Keratinocyte (primary cell): ENCODE results near the gene BCOR. TPM values are rescaled to one million over a fixed set of nuclear protein-coding genes. Genes with fewer than 3 reads are reported as not detected.
A peak's percentile ranks its signal among the peaks of the same experiment; 100 is the strongest.

Experiments used
- DNase-seq: peaks from one replicate; pipeline ENCODE4 v3.0.0-alpha.2; 2011; ENCODE audit warnings: low read depth, missing footprints, low spot score
- FAIRE-seq: peaks from 2 replicates; lab custom pipeline; 2011; peaks lifted over from hg19 to GRCh38; lab: Jason Lieb, UNC
- H2AFZ ChIP-seq: 2 replicates; pipeline ENCODE4 v1.6.0; 2012; ENCODE audit warnings: low read length, control low read depth, inconsistent platforms; ENCODE audit not compliant: control insufficient read depth
- H3K27ac ChIP-seq: 2 replicates; pipeline ENCODE4 v1.5.1; 2011; ENCODE audit warnings: low read length; ENCODE audit not compliant: control insufficient read depth, insufficient read depth
- H3K27me3 ChIP-seq: 3 replicates; pipeline ENCODE4 v1.6.0; 2011; ENCODE audit warnings: low read length; ENCODE audit not compliant: control insufficient read depth, insufficient read depth; ENCODE audit errors: extremely low read depth
- H3K36me3 ChIP-seq, 2 experiments: 2 replicates in 1 of 2; 3 replicates in 1 of 2; pipeline ENCODE4 v1.5.1; 2011; ENCODE audit warnings: low read length in 2 of 2, mild to moderate bottlenecking in 1 of 2; ENCODE audit not compliant: control insufficient read depth in 2 of 2, insufficient read depth in 2 of 2; ENCODE audit errors: extremely low read depth in 1 of 2
- H3K4me1 ChIP-seq: 3 replicates; pipeline ENCODE4 v1.5.1; 2011; ENCODE audit warnings: low read length; ENCODE audit not compliant: control insufficient read depth, insufficient read depth; ENCODE audit errors: extremely low read depth
- H3K4me2 ChIP-seq: 3 replicates; pipeline ENCODE4 v1.6.0; 2011; ENCODE audit warnings: low read depth, low read length; ENCODE audit not compliant: control insufficient read depth, insufficient read depth; ENCODE audit errors: extremely low read depth
- H3K4me3 ChIP-seq, 3 experiments: fragments of 200-600 bp in 1 of 3; sonication (generic) in 1 of 3; 2 replicates in 2 of 3; 3 replicates in 1 of 3; pipeline ENCODE4 v1.5.1; 2011 to 2016; ENCODE audit warnings: low read length in 3 of 3, mild to moderate bottlenecking in 3 of 3, control low read depth in 2 of 3, inconsistent platforms in 1 of 3, low read depth in 1 of 3, mixed read lengths in 1 of 3, mixed run types in 1 of 3, moderate library complexity in 1 of 3; ENCODE audit not compliant: control insufficient read depth in 2 of 3, insufficient read depth in 2 of 3; ENCODE audit errors: extremely low read depth in 1 of 3
- H3K79me2 ChIP-seq: 2 replicates; pipeline ENCODE4 v1.6.0; 2012; ENCODE audit warnings: low read length; ENCODE audit not compliant: control insufficient read depth, insufficient read depth
- H3K9ac ChIP-seq: 3 replicates; pipeline ENCODE4 v1.6.0; 2011; ENCODE audit warnings: low read length; ENCODE audit not compliant: control insufficient read depth, insufficient read depth; ENCODE audit errors: extremely low read depth
- H3K9me1 ChIP-seq: 3 replicates; pipeline ENCODE4 v1.6.0; 2011; ENCODE audit warnings: low read length; ENCODE audit not compliant: control insufficient read depth, insufficient read depth; ENCODE audit errors: extremely low read depth
- H3K9me3 ChIP-seq: 2 replicates; pipeline ENCODE4 v1.5.1; 2012; ENCODE audit warnings: low read depth, low read length; ENCODE audit not compliant: control insufficient read depth
- H4K20me1 ChIP-seq: 3 replicates; pipeline ENCODE4 v1.6.0; 2011; ENCODE audit warnings: low read length; ENCODE audit not compliant: control insufficient read depth, insufficient read depth; ENCODE audit errors: extremely low read depth
- EZH2 ChIP-seq: IDR thresholded peaks from one replicate; pipeline ENCODE4 v1.6.1; 2012; ENCODE audit warnings: inconsistent platforms, mild to moderate bottlenecking, low read length, moderate library complexity
- dilution Hi-C: fragments of 300-500 bp; cut with MboI; formaldehyde crosslinking; loops from one replicate; pipeline ENCODE4 v1.7.0; 2020; ENCODE audit warnings: low sequenced_read_pairs; ENCODE audit not compliant: extremely low pct_ligation_motif_present
- polyA plus RNA-seq, 5 experiments: library from polyadenylated mRNA; depleted of rRNA in 3 of 5; stranded (reverse) in 3 of 5; stranded (forward) in 1 of 5; unstranded in 1 of 5; fragments of >200 nt; gene quantifications; 1 replicate in 1 of 5; 2 replicates in 3 of 5; 3 replicates in 1 of 5; pipeline versions ENCODE4 v1.2.1 to v1.2.3, GENCODE V29; 2011 to 2012; ENCODE audit warnings: missing spikeins in 2 of 5, low read depth in 1 of 5, low replicate concordance in 1 of 5
- TF ChIP-seq, protein P1 (sequence below), 3 experiments: IDR thresholded peaks in 1 of 3; conservative IDR thresholded peaks in 1 of 3; optimal IDR thresholded peaks in 1 of 3; 2 replicates in 2 of 3; 3 replicates in 1 of 3; pipeline versions ENCODE3 to v1.5.1; 2011; ENCODE audit warnings: low read length in 3 of 3, mild to moderate bottlenecking in 3 of 3, moderate library complexity in 2 of 3, control low read depth in 1 of 3, inconsistent platforms in 1 of 3; ENCODE audit not compliant: insufficient read depth in 2 of 3; ENCODE audit errors: extremely low read depth in 1 of 3

BCOR gene
- polyA plus RNA-seq, 1 donor (not counting 4 experiments of a cell fraction or from before 2014, with no cell fraction given): 5.0 TPM

DNA sequence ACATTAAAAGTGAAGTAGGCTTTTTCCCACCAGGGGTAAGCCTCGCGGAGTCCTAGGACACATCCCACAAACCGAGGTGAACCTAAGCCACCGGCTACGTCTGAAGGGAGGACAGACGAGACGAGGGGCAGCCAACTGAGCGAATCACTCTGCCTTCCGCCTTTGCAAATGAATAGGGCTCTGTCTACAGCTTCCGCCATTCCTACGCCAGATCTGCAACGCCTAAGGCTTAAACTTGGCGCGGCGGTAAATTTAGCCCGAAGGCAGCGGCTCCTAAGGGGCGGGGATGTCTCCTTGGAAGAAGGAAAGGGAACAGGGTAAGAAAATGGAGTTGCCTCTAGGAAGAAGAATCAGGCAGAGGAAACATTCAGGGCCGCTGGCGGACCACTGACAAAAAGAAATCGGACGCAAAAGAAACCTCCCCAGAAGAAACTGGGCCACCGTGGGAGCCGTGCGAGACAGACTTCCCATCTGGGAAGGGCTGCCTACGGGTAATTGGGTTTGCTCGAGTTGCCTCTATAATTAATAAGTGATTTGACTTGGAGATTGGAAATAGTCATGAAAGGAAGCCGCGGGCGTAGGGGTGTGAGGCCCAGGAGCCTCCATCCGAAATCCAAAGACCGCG, 90.5 kb downstream of the BCOR start:
- no peaks in the 10 kb centered on the region for H3K9me1 ChIP-seq
- no peak overlapping the region for H3K4me3 ChIP-seq
- no peak overlapping the region for H3K9ac ChIP-seq
- no peak overlapping the region for H3K27ac ChIP-seq
- H3K36me3 ChIP-seq: no peaks in the 10 kb centered on the region
- TF ChIP-seq, protein P1, sequence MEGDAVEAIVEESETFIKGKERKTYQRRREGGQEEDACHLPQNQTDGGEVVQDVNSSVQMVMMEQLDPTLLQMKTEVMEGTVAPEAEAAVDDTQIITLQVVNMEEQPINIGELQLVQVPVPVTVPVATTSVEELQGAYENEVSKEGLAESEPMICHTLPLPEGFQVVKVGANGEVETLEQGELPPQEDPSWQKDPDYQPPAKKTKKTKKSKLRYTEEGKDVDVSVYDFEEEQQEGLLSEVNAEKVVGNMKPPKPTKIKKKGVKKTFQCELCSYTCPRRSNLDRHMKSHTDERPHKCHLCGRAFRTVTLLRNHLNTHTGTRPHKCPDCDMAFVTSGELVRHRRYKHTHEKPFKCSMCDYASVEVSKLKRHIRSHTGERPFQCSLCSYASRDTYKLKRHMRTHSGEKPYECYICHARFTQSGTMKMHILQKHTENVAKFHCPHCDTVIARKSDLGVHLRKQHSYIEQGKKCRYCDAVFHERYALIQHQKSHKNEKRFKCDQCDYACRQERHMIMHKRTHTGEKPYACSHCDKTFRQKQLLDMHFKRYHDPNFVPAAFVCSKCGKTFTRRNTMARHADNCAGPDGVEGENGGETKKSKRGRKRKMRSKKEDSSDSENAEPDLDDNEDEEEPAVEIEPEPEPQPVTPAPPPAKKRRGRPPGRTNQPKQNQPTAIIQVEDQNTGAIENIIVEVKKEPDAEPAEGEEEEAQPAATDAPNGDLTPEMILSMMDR (optimal IDR thresholded peaks at IDR 0.05 in 1 of 3, IDR thresholded peaks at IDR 0.05 in 1 of 3, conservative IDR thresholded peaks at IDR 0.05 in 1 of 3; ENCODE audit: extremely low read depth in 1 of 3, insufficient read depth in 2 of 3, low read length in 3 of 3): no peak
- TF ChIP-seq EZH2: no peak
- H3K9me3 ChIP-seq: no peaks in the 10 kb centered on the region
- H3K27me3 ChIP-seq: peaks cover 67% of the 10 kb centered on the region
- H2AFZ ChIP-seq: no peak overlapping the region
- no peaks in the 10 kb centered on the region for H3K79me2 ChIP-seq
- no peak for FAIRE-seq
- H4K20me1 ChIP-seq: no peaks in the 10 kb centered on the region
- no peak for DNase-seq
- dilution Hi-C loops: no loop called here
- H3K4me2 ChIP-seq: no peak overlapping the region
- peaks cover 1% of the 10 kb centered on the region for H3K4me1 ChIP-seq

DNA sequence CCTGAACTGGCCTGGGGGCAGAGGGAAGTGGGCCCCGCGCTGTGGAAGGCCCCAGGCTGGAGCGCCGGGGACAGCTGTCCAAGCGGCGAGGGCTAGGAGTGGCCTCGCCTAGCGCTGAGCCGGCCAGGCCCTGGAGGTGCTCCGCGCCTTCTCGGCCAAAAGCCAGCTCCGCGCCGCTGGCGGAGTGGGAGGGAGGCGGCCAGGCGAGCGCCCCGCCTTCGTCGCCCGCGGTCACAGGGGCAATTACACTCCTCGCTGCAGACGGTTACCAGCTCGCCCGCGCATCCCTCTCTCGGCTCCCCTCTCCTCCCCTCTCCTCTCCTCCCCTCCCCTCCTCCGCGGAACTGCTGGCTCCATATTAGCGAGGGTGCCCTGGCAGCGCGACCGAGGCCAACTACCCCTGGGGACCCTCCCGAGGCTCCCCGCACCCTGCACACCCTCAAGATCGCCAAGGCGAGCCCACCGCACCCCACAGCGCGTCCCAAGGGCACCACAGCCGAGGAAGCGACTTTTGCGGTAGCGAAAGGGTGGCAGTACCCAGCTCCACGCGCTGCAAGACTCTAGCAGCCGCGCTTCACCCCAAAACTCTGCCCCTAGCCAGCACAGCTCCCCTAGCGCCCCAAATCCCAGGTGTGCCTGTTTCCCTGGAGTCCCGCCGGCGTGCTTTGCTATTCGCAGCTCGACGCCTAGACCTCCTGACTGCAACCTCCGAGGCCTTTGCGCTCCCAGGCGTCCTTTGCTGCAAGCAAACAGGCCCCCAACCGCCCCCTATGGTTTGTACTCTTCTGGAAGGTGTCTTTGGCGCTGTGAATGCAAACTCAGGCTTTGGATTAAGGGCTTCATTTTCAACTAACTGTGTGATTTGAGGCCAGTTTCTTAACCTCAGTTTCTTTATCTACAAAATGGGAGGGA, 91.4 kb downstream of the BCOR start:
- Histone ChIP-seq H3K9ac (no peak overlapping the region), H3K9me3 (no peaks in the 10 kb centered on the region), H3K27ac (no peak overlapping the region), H3K4me2 (peak overlapping the region; percentile 10), H3K36me3 (no peaks in the 10 kb centered on the region), H3K79me2 (no peaks in the 10 kb centered on the region), H4K20me1 (no peaks in the 10 kb centered on the region), H3K4me1 (no peaks in the 10 kb centered on the region), H3K27me3 (peaks cover 58% of the 10 kb centered on the region), H3K4me3 (no peak overlapping the region), H3K9me1 (no peaks in the 10 kb centered on the region), H2AFZ (no peak overlapping the region)
- FAIRE-seq (no peak), DNase-seq (no peak)
- dilution Hi-C loops: no loop called here
- peak; percentile 66 for TF ChIP-seq EZH2
- TF ChIP-seq, protein P1 (optimal IDR thresholded peaks at IDR 0.05 in 1 of 3, IDR thresholded peaks at IDR 0.05 in 1 of 3, conservative IDR thresholded peaks at IDR 0.05 in 1 of 3; ENCODE audit: extremely low read depth in 1 of 3, insufficient read depth in 2 of 3, low read length in 3 of 3): no peak
